Upper lobe of right lung (tissue), 1 donor: ENCODE data around the gene COCH. TPM values are rescaled to one million over a fixed set of nuclear protein-coding genes. Genes with fewer than 3 reads are reported as not detected.
A peak's percentile ranks its signal among the peaks of the same experiment; 100 is the strongest.

Experiments used
- ATAC-seq: fragments of 200-7000 bp; cut with Tn5 transposase; one replicate; pipeline ENCODE4 v1.9.1; 2020; ENCODE audit warnings: mild to moderate bottlenecking, moderate library complexity
- DNase-seq: peaks from one replicate; pipeline ENCODE4 v3.0.0-alpha.2; 2020
- H3K27ac ChIP-seq: fragments of 200-600 bp; one replicate; pipeline ENCODE4 v1.8.0; 2022
- H3K27me3 ChIP-seq: fragments of 200-600 bp; one replicate; pipeline ENCODE4 v1.8.0; 2022; ENCODE audit warnings: mild to moderate bottlenecking
- H3K36me3 ChIP-seq: fragments of 200-600 bp; one replicate; pipeline ENCODE4 v1.8.0; 2022
- H3K4me1 ChIP-seq: fragments of 200-600 bp; one replicate; pipeline ENCODE4 v1.8.0; 2022
- H3K4me3 ChIP-seq: fragments of 200-600 bp; one replicate; pipeline ENCODE4 v1.8.0; 2022; ENCODE audit warnings: mild to moderate bottlenecking
- H3K9me3 ChIP-seq: fragments of 200-600 bp; one replicate; pipeline ENCODE4 v1.8.0; 2022
- CTCF ChIP-seq: fragments of 200-600 bp; IDR thresholded peaks from one replicate; pipeline ENCODE4 v1.8.0; 2022; ENCODE audit warnings: antibody characterized with exemption
- intact Hi-C: fragments of 100-400 bp; cut with DNase I; formaldehyde crosslinking; loops from one replicate; pipeline ENCODE4 v1.11.0; 2022
- total RNA-seq: library from RNA; stranded (reverse); fragmentation: NEBNext Ultra II Directional; extraction: Animal tissue kit (Norgen Biotek cat#: 25700); gene quantifications from one replicate; pipeline ENCODE4 v1.2.1, GENCODE V29; 2021
- donor health status: DM: no; HTN: yes; CAD: no; lungs with severe emphysema.

COCH gene
- total RNA-seq, 1 donor from 2014 or later = 0.38 TPM

- H3K27me3 ChIP-seq = no peaks in the 10 kb centered on the region
- intact Hi-C loops = no loop called here
- DNase-seq (no peak), ATAC-seq (no peak)
- H3K9me3 ChIP-seq = no peaks in the 10 kb centered on the region
- no peak overlapping the region for H3K4me3 ChIP-seq
- TF ChIP-seq CTCF = no peak
- no peaks in the 10 kb centered on the region for H3K36me3 ChIP-seq
- no peaks in the 10 kb centered on the region for H3K4me1 ChIP-seq
- H3K27ac ChIP-seq = no peak overlapping the region
These were observed 34.1 kb upstream of the COCH start for GRCh38 chr14:30840086-30840779.

GRCh38 chr14:30842431-30842830, 31.9 kb upstream of the COCH start:
- no peak for TF ChIP-seq CTCF
- ATAC-seq (no peak), DNase-seq (no peak)
- intact Hi-C loops = no loop called here
- Histone ChIP-seq H3K27me3 (peaks cover 6% of the 10 kb centered on the region), H3K4me1 (no peaks in the 10 kb centered on the region), H3K4me3 (no peak overlapping the region), H3K36me3 (no peaks in the 10 kb centered on the region), H3K27ac (no peak overlapping the region), H3K9me3 (no peaks in the 10 kb centered on the region)

- no peak for TF ChIP-seq CTCF
- Histone ChIP-seq H3K27me3 (peaks cover 6% of the 10 kb centered on the region), H3K9me3 (no peaks in the 10 kb centered on the region), H3K36me3 (no peaks in the 10 kb centered on the region), H3K4me1 (no peaks in the 10 kb centered on the region), H3K27ac (no peak overlapping the region), H3K4me3 (no peak overlapping the region)
- intact Hi-C loops = no loop called here
- ATAC-seq (peak; percentile 34), DNase-seq (no peak)
These were observed 25.7 kb upstream of the COCH start for GRCh38 chr14:30848449-30849240.

DNA sequence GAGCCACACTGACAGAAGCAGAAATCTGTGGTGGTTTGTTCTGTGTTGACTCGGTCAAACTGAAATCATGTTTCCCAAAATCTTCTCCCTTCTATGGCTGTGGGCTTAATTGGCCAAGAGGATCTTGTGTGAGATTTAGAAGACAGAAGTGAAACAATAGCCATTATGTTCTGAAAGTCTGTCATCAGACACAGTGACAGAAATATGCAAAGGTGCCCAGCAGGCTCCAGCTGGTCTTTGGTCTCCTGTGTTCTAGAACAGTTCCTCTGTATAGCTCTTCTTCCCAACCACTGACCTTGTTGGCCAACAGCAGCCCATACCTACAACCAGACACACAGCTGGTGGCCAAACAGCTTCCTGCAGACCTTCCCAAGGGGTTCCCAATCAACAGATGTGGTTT, 25.0 kb upstream of the COCH start:
- H3K4me1 ChIP-seq = no peaks in the 10 kb centered on the region
- no peaks in the 10 kb centered on the region for H3K36me3 ChIP-seq
- H3K9me3 ChIP-seq = no peaks in the 10 kb centered on the region
- DNase-seq (no peak), ATAC-seq (peak; percentile 57)
- H3K4me3 ChIP-seq = no peak overlapping the region
- H3K27me3 ChIP-seq = peaks cover 6% of the 10 kb centered on the region
- intact Hi-C loops = no loop called here
- TF ChIP-seq CTCF = no peak
- no peak overlapping the region for H3K27ac ChIP-seq

- no peak overlapping the region for H3K4me3 ChIP-seq
- peaks cover 6% of the 10 kb centered on the region for H3K27me3 ChIP-seq
- DNase-seq (no peak), ATAC-seq (no peak)
- intact Hi-C loops = no loop called here
- TF ChIP-seq CTCF = no peak
- no peaks in the 10 kb centered on the region for H3K4me1 ChIP-seq
- H3K36me3 ChIP-seq = no peaks in the 10 kb centered on the region
- H3K9me3 ChIP-seq = no peaks in the 10 kb centered on the region
- H3K27ac ChIP-seq = no peak overlapping the region
These were observed 24.4 kb upstream of the COCH start for GRCh38 chr14:30849983-30850382.
